A549 (cell line): ENCODE results near the gene G2E3. TPM values are rescaled to one million over a fixed set of nuclear protein-coding genes. Genes with fewer than 3 reads are reported as not detected.

Source experiments
- ATAC-seq, 2 experiments: fragments of 200-7000 bp in 1 of 2; fragments of >200 bp in 1 of 2; cut with Nextera tagmentation in 1 of 2; cut with Tn5 transposase in 1 of 2; 3 replicates each; pipeline versions ENCODE4 v1.8.0 to v1.9.1; 2018 to 2020; ENCODE audit warnings: mild to moderate bottlenecking in 1 of 2, moderate library complexity in 1 of 2
- CTCF ChIA-PET: fragments of 300-600 bp; sonication (Branson Sonifier 250); formaldehyde crosslinking; extraction: SDS; loops from one replicate; lab custom pipeline; 2021; ENCODE audit warnings: antibody characterized with exemption, inconsistent platforms; lab: Yijun Ruan, JAX
- POLR2A ChIA-PET: fragments of 350-600 bp; formaldehyde crosslinking; extraction: SDS; loops from one replicate; lab custom pipeline; 2021; ENCODE audit warnings: antibody characterized with exemption, inconsistent platforms; lab: Yijun Ruan, JAX
- DNase-seq, 2 experiments: peaks; one replicate each; pipeline versions ENCODE4 v3.0.0 to v3.0.0-alpha.2; 2011 to 2016; ENCODE audit warnings: low read depth in 1 of 2, low spot score in 1 of 2
- FAIRE-seq: peaks from 2 replicates; lab custom pipeline; 2011; peaks lifted over from hg19 to GRCh38; lab: Jason Lieb, UNC
- H3K27ac ChIP-seq, 2 experiments: fragments of >200 bp; sonication (Bioruptor Twin); formaldehyde crosslinking; 3 replicates each; pipeline ENCODE4 v1.5.1; 2016 to 2017
- H3K4me1 ChIP-seq: fragments of >200 bp; sonication (Bioruptor Twin); formaldehyde crosslinking; 3 replicates; pipeline ENCODE4 v1.6.1; 2016
- H3K4me2 ChIP-seq: fragments of >200 bp; sonication (Bioruptor Twin); formaldehyde crosslinking; 3 replicates; pipeline ENCODE4 v1.6.1; 2016
- H3K4me3 ChIP-seq: fragments of >200 bp; sonication (Bioruptor Twin); formaldehyde crosslinking; 3 replicates; pipeline ENCODE4 v1.5.1; 2016
- H3K9me3 ChIP-seq: fragments of >200 bp; sonication (Bioruptor Twin); formaldehyde crosslinking; 3 replicates; pipeline ENCODE4 v1.6.1; 2016
- ATOH8 ChIP-seq: fragments of 250-450 bp; sonication (Bioruptor Pico); IDR thresholded peaks from 2 replicates; pipeline ENCODE4 v1.5.0; 2020; ENCODE audit warnings: low read depth, mild to moderate bottlenecking, moderate library complexity
- BCL3 ChIP-seq: fragments of >200 bp; sonication (Bioruptor Twin); formaldehyde crosslinking; IDR thresholded peaks from 3 replicates; pipeline ENCODE4 v1.6.1; 2016
- CEBPB ChIP-seq, 2 experiments: fragments of >200 bp in 1 of 2; sonication (Bioruptor Twin) in 1 of 2; formaldehyde crosslinking in 1 of 2; IDR thresholded peaks; 2 replicates each; pipeline ENCODE4 v1.6.1; 2012 to 2016
- CHD4 ChIP-seq: fragments of 200-600 bp; sonication (generic); IDR thresholded peaks from 2 replicates; pipeline ENCODE4 v1.6.1; 2016; ENCODE audit warnings: antibody characterized with exemption, mild to moderate bottlenecking, borderline replicate concordance
- CTCF ChIP-seq: fragments of >200 bp; sonication (Bioruptor Twin); formaldehyde crosslinking; IDR thresholded peaks from 3 replicates; pipeline ENCODE4 v1.5.1; 2016
- EHF ChIP-seq: fragments of 250-450 bp; sonication (Bioruptor Pico); IDR thresholded peaks from 2 replicates; pipeline ENCODE4 v1.5.0; 2020; ENCODE audit warnings: mild to moderate bottlenecking
- EHMT2 ChIP-seq: fragments of 200-600 bp; sonication (generic); IDR thresholded peaks from 2 replicates; pipeline ENCODE4 v1.6.1; 2016; ENCODE audit warnings: antibody characterized with exemption, low read depth, mild to moderate bottlenecking, moderate library complexity
- FOSL2 ChIP-seq, 2 experiments: fragments of 450-650 bp in 1 of 2; fragments of >200 bp in 1 of 2; sonication (Bioruptor Twin) in 1 of 2; formaldehyde crosslinking; IDR thresholded peaks; 2 replicates each; pipeline versions ENCODE4 v1.5.0 to v1.6.1; 2016 to 2020; ENCODE audit warnings: mild to moderate bottlenecking in 1 of 2, moderate library complexity in 1 of 2
- HEYL ChIP-seq: fragments of 250-450 bp; sonication (Bioruptor Pico); IDR thresholded peaks from 2 replicates; pipeline ENCODE4 v1.8.0; 2021; ENCODE audit warnings: mild to moderate bottlenecking, moderate library complexity
- HOXA7 ChIP-seq: fragments of 250-450 bp; sonication (Bioruptor Pico); IDR thresholded peaks from 2 replicates; pipeline ENCODE4 v1.5.0; 2020; ENCODE audit warnings: mild to moderate bottlenecking, moderate library complexity
- HOXB5 ChIP-seq: fragments of 250-450 bp; sonication (Bioruptor Pico); IDR thresholded peaks from 2 replicates; pipeline ENCODE4 v1.5.0; 2020; ENCODE audit warnings: mild to moderate bottlenecking, moderate library complexity
- JUN ChIP-seq, 2 experiments: fragments of >200 bp; sonication (Bioruptor Twin); formaldehyde crosslinking; IDR thresholded peaks; 2 replicates in 1 of 2; 3 replicates in 1 of 2; pipeline ENCODE4 v1.6.1; 2016 to 2017
- JUNB ChIP-seq: fragments of >200 bp; sonication (Bioruptor Twin); formaldehyde crosslinking; IDR thresholded peaks from 2 replicates; pipeline ENCODE4 v1.6.1; 2016
- NPAS2 ChIP-seq: fragments of 250-450 bp; sonication (Bioruptor Pico); IDR thresholded peaks from 2 replicates; pipeline ENCODE4 v1.8.0; 2022; ENCODE audit warnings: mild to moderate bottlenecking, moderate library complexity, borderline replicate concordance
- PBX3 ChIP-seq: IDR thresholded peaks from 2 replicates; pipeline ENCODE4 v1.6.1; 2012
- PHF8 ChIP-seq: fragments of 200-600 bp; sonication (generic); IDR thresholded peaks from 2 replicates; pipeline ENCODE4 v1.6.1; 2016; ENCODE audit warnings: low read depth, mild to moderate bottlenecking, antibody characterized with exemption, moderate library complexity, borderline replicate concordance
- RARB ChIP-seq: fragments of 250-450 bp; sonication (Bioruptor Pico); IDR thresholded peaks from 2 replicates; pipeline ENCODE4 v1.8.0; 2021; ENCODE audit warnings: mild to moderate bottlenecking, moderate library complexity
- RCOR1 ChIP-seq: fragments of 150-350 bp; IDR thresholded peaks from 2 replicates; pipeline ENCODE4 v1.6.1; 2014; ENCODE audit warnings: antibody characterized with exemption, low read length, low read depth
- REST ChIP-seq: fragments of 200-600 bp; sonication (generic); IDR thresholded peaks from 2 replicates; pipeline ENCODE4 v1.6.1; 2016; ENCODE audit warnings: antibody characterized with exemption, mild to moderate bottlenecking, moderate library complexity
- RNF2 ChIP-seq: fragments of 200-600 bp; sonication (generic); IDR thresholded peaks from 2 replicates; pipeline ENCODE4 v1.6.1; 2016; ENCODE audit warnings: low read depth, mild to moderate bottlenecking, antibody characterized with exemption, moderate library complexity, borderline replicate concordance
- SMC3 ChIP-seq: fragments of >200 bp; sonication (Bioruptor Twin); formaldehyde crosslinking; IDR thresholded peaks from 3 replicates; pipeline ENCODE4 v1.6.1; 2018; ENCODE audit warnings: inconsistent platforms
- SREBF2 ChIP-seq: fragments of 450-650 bp; IDR thresholded peaks from 2 replicates; pipeline ENCODE4 v1.6.1; 2014; ENCODE audit warnings: mild to moderate bottlenecking, moderate library complexity
- ZFP36 ChIP-seq: fragments of 450-650 bp; IDR thresholded peaks from 2 replicates; pipeline ENCODE4 v1.6.1; 2014; ENCODE audit warnings: borderline replicate concordance; ENCODE audit not compliant: partially characterized antibody
- WGBS: methylation state at CpG from one replicate; pipeline ENCODE4 v1.1.6; 2017; ENCODE audit errors: missing lambda C conversion rate; 5-methylcytosine and 5-hydroxymethylcytosine counted together
- polyA plus RNA-seq, 4 experiments: library from polyadenylated mRNA; depleted of rRNA in 3 of 4; stranded (reverse); fragments of >200 nt; fragmentation: RNase III in 1 of 4; extraction: RNeasy Plus Mini Kit Qiagen cat#74134 plus additional on column Dnase treatment in 1 of 4; gene quantifications; 2 replicates in 3 of 4; 3 replicates in 1 of 4; pipeline ENCODE4 v1.2.3, GENCODE V29; 2011 to 2017

Gene G2E3
- polyA plus RNA-seq, 2 of the 4 experiments (the other 2 are of a cell fraction) = 18.2 to 27.9 TPM

GRCh38 chr14:30651937-30652336 lies 93.0 kb downstream of the G2E3 start (continued):
- no peak for TF ChIP-seq REST
- no peak for TF ChIP-seq CEBPB (IDR thresholded peaks at IDR 0.05)
- TF ChIP-seq RNF2 = no peak
- no peak for TF ChIP-seq FOSL2 (IDR thresholded peaks at IDR 0.05)
- TF ChIP-seq FOSL2 (CRISPR knock-in tag; IDR thresholded peaks at IDR 0.05) = no peak
- no peak for TF ChIP-seq SMC3
- no peak for TF ChIP-seq HOXA7 (CRISPR knock-in tag)

- FAIRE-seq (no peak), ATAC-seq (no peak), DNase-seq (no peak)
- no peak for TF ChIP-seq PBX3
- TF ChIP-seq HEYL = no peak
- TF ChIP-seq CEBPB (IDR thresholded peaks at IDR 0.05) = no peak
- no peak for TF ChIP-seq CTCF
- no peak for TF ChIP-seq EHF (CRISPR knock-in tag)
- no peak for TF ChIP-seq ZFP36
- no peak for TF ChIP-seq PHF8
- no peak for TF ChIP-seq HOXB5
- ChIA-PET CTCF (interaction anchor here (1.2 to 1.9 kb wide), 3 partner anchors 10 to 97 kb away, joined by 3 to 5 read pairs (median 4); no protein-coding TSS in a partner anchor), POLR2A (interaction anchor here (0.6 to 0.7 kb wide), 2 partner anchors 23 to 1504 kb away, joined by 3 to 4 read pairs; no protein-coding TSS in a partner anchor)
- no peak overlapping the region for H3K27ac ChIP-seq
- H3K4me1 ChIP-seq = no peaks in the 10 kb centered on the region
- no peaks in the 10 kb centered on the region for H3K9me3 ChIP-seq
- H3K4me3 ChIP-seq = no peak overlapping the region
- no peak overlapping the region for H3K4me2 ChIP-seq
These were observed 96.2 kb downstream of the G2E3 start for GRCh38 chr14:30655124-30655523.

- no peak for TF ChIP-seq RNF2
- TF ChIP-seq NPAS2 (CRISPR knock-in tag) = no peak
- no peak for TF ChIP-seq EHMT2
- no peak for TF ChIP-seq SMC3
- no peak for TF ChIP-seq ATOH8 (CRISPR knock-in tag)
- no peak for TF ChIP-seq CEBPB (IDR thresholded peaks at IDR 0.05)
- no peak for TF ChIP-seq HOXB5
- TF ChIP-seq SREBF2 = no peak
- TF ChIP-seq JUNB = no peak
- TF ChIP-seq RCOR1 = no peak
- no peak for TF ChIP-seq RARB (CRISPR knock-in tag)
- no peak for TF ChIP-seq CHD4
- no peak for TF ChIP-seq JUN (IDR thresholded peaks at IDR 0.05)
- no peak for TF ChIP-seq BCL3
- DNase-seq (no peak), FAIRE-seq (no peak), ATAC-seq (no peak)
- 94% methylated on average over 3 of the region's 3 CpGs for WGBS
- no peaks in the 10 kb centered on the region for H3K9me3 ChIP-seq
- ChIA-PET CTCF (interaction anchor here (1.0 to 1.3 kb wide), 4 partner anchors 11 to 96 kb away, joined by 4 to 7 read pairs (median 6); no protein-coding TSS in a partner anchor), POLR2A (interaction anchor here (0.6 kb wide), 1 partner anchor 22 kb away, joined by 4 read pairs; no protein-coding TSS in a partner anchor)
- no peak overlapping the region for H3K4me2 ChIP-seq
- no peaks in the 10 kb centered on the region for H3K4me1 ChIP-seq
- H3K4me3 ChIP-seq = no peak overlapping the region
- no peak overlapping the region for H3K27ac ChIP-seq
These were observed 96.7 kb downstream of the G2E3 start for GRCh38 chr14:30655658-30656057.
